ENCODE measurements around the gene CAMSAP1. TPM values are rescaled to one million over a fixed set of nuclear protein-coding genes. Genes with fewer than 3 reads are reported as not detected.

Gene CAMSAP1
- polyA plus RNA-seq, 3 donors: 0.71 to 9.0 (median 0.75) TPM

DNA sequence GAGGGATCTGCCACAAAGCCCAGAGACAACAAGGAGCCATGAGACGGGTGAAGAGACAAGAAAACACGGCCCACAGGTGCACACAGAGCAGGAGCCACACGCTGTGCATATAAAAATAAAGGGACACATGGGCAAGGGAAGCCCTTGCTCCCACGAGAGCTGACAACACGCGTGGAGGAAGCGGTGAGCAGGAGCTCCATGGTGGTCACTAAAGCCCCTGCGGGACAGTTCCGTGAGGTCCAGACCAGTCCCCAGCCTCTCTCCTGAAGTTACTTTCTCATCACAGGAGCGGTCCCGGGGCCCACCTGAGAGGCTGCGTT, 90.7 kb downstream of the CAMSAP1 start:
- H3K27me3 Mint-ChIP-seq (ENCODE audit: low read depth in 3 of 3): no peaks in the 10 kb centered on the region
- no peak overlapping the region for H2AFZ ChIP-seq (ENCODE audit: insufficient read depth, low read depth, low read length, poor library complexity, severe bottlenecking)
- no peak overlapping the region for H3K9ac ChIP-seq (ENCODE audit: insufficient read depth, low read length, poor library complexity, severe bottlenecking)
- H3K9me3 ChIP-seq (replicated peaks in 1 of 2; ENCODE audit: control insufficient read depth in 1 of 2, insufficient read depth in 1 of 2, low read length in 2 of 2): no peaks in the 10 kb centered on the region
- peaks cover 0 to 2% (median 0%) of the 10 kb centered on the region in 7 donors for H3K9me3 Mint-ChIP-seq
- H3K79me2 ChIP-seq (ENCODE audit: insufficient read depth, low read length): no peaks in the 10 kb centered on the region
- TF ChIP-seq, protein P1, sequence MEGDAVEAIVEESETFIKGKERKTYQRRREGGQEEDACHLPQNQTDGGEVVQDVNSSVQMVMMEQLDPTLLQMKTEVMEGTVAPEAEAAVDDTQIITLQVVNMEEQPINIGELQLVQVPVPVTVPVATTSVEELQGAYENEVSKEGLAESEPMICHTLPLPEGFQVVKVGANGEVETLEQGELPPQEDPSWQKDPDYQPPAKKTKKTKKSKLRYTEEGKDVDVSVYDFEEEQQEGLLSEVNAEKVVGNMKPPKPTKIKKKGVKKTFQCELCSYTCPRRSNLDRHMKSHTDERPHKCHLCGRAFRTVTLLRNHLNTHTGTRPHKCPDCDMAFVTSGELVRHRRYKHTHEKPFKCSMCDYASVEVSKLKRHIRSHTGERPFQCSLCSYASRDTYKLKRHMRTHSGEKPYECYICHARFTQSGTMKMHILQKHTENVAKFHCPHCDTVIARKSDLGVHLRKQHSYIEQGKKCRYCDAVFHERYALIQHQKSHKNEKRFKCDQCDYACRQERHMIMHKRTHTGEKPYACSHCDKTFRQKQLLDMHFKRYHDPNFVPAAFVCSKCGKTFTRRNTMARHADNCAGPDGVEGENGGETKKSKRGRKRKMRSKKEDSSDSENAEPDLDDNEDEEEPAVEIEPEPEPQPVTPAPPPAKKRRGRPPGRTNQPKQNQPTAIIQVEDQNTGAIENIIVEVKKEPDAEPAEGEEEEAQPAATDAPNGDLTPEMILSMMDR (IDR thresholded peaks at IDR 0.05): no peak
- intact Hi-C loops (cut with micrococcal nuclease): no loop called here
- H3K4me3 Mint-ChIP-seq: no peak overlapping the region
- no peak overlapping the region for H3K4me2 ChIP-seq (replicated peaks; ENCODE audit: extremely low read depth, low read length, poor library complexity, severe bottlenecking)
- peak overlapping the region in 1 of 7 donors; percentile 43 for H3K27ac Mint-ChIP-seq
- no peak overlapping the region for H3K27ac ChIP-seq (ENCODE audit: low read depth in 1 of 2, low read length in 2 of 2)
- H3K36me3 Mint-ChIP-seq: peaks cover 92 to 100% of the 10 kb centered on the region in 2 donors
- no peaks in the 10 kb centered on the region for H3K4me1 Mint-ChIP-seq
- H3K4me3 ChIP-seq (replicated peaks in 1 of 3; ENCODE audit: low read depth in 2 of 3, low read length in 3 of 3): no peak overlapping the region
- no peaks in the 10 kb centered on the region for H3K4me1 ChIP-seq (ENCODE audit: control insufficient read depth in 1 of 2, insufficient read depth in 2 of 2, low read length in 2 of 2)
- no peak for DNase-seq
- H3K27me3 ChIP-seq (ENCODE audit: control insufficient read depth in 2 of 2, insufficient read depth in 2 of 2, low read length in 2 of 2): no peaks in the 10 kb centered on the region
- H4K20me1 ChIP-seq (ENCODE audit: insufficient read depth, low read length): no peaks in the 10 kb centered on the region
- WGBS (ENCODE audit: insufficient coverage): over 99% methylated on average over 12 of the region's 12 CpGs
- H3K36me3 ChIP-seq (replicated peaks in 1 of 2; ENCODE audit: control insufficient read depth in 1 of 2, insufficient read depth in 2 of 2, low read length in 2 of 2): peaks cover 91 to 98% of the 10 kb centered on the region in 2 donors

DNA sequence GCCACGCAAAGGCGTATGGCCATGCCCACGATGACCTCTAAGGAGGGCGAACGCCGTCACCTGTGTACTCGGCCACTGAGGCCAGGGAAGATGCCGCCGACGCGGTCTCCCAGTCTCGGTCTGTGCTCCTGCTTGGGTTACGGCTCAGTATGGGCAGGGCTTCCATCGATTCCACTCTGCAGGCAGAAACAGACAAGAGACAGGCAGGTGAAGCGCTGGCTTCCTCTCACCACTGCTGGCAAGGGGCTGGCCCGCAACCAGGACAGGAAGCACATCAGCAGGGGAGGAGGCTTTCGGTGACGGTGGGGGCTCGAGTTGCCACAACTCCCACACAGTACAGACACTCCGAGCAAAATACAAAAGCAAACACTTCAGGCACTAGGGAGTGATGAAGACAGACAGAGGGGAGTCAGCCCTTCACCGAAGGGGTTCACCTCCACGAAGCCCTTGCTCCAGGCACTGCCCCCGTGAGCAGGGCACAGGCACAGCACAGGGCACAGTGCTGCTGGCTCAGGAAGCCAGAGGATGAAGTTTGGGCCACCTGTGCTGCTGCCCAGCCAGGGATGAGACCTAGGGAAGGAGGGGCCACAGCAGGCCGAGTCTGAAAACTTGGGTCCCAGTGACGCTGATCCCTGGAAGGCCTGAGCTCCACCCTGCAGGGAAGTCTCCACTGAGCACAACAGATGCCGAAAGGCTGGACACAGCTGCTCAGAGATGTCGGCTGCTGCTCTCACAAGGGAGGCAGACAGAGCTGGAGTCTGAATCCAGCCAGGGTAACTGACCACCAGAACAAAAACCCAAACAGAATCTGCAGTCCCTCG, 91.3 kb downstream of the CAMSAP1 start:
- H3K27me3 Mint-ChIP-seq (ENCODE audit: low read depth in 3 of 3): no peaks in the 10 kb centered on the region
- peaks cover 92 to 100% of the 10 kb centered on the region in 2 donors for H3K36me3 Mint-ChIP-seq
- TF ChIP-seq, protein P1 (IDR thresholded peaks at IDR 0.05): no peak
- DNase-seq: no peak
- H3K4me3 Mint-ChIP-seq: no peak overlapping the region
- Histone ChIP-seq H4K20me1 (ENCODE audit: insufficient read depth, low read length) (no peaks in the 10 kb centered on the region), H3K79me2 (ENCODE audit: insufficient read depth, low read length) (no peaks in the 10 kb centered on the region), H3K4me1 (ENCODE audit: control insufficient read depth in 1 of 2, insufficient read depth in 2 of 2, low read length in 2 of 2) (no peaks in the 10 kb centered on the region), H2AFZ (ENCODE audit: insufficient read depth, low read depth, low read length, poor library complexity, severe bottlenecking) (no peak overlapping the region), H3K9ac (ENCODE audit: insufficient read depth, low read length, poor library complexity, severe bottlenecking) (no peak overlapping the region), H3K9me3 (replicated peaks in 1 of 2; ENCODE audit: control insufficient read depth in 1 of 2, insufficient read depth in 1 of 2, low read length in 2 of 2) (no peaks in the 10 kb centered on the region), H3K4me2 (replicated peaks; ENCODE audit: extremely low read depth, low read length, poor library complexity, severe bottlenecking) (no peak overlapping the region), H3K36me3 (replicated peaks in 1 of 2; ENCODE audit: control insufficient read depth in 1 of 2, insufficient read depth in 2 of 2, low read length in 2 of 2) (peaks cover 91 to 98% of the 10 kb centered on the region in 2 donors), H3K4me3 (replicated peaks in 1 of 3; ENCODE audit: low read depth in 2 of 3, low read length in 3 of 3) (no peak overlapping the region), H3K27ac (ENCODE audit: low read depth in 1 of 2, low read length in 2 of 2) (no peak overlapping the region), H3K27me3 (ENCODE audit: control insufficient read depth in 2 of 2, insufficient read depth in 2 of 2, low read length in 2 of 2) (no peaks in the 10 kb centered on the region)
- peaks cover 0 to 2% (median 0%) of the 10 kb centered on the region in 7 donors for H3K9me3 Mint-ChIP-seq
- H3K4me1 Mint-ChIP-seq: no peaks in the 10 kb centered on the region
- intact Hi-C loops (cut with micrococcal nuclease): no loop called here
- 94% methylated on average over 24 of the region's 28 CpGs for whole genome bisulfite sequencing (ENCODE audit: insufficient coverage)
- H3K27ac Mint-ChIP-seq: peak overlapping the region in 1 of 7 donors; percentile 43

All from CD14-positive monocyte (primary cell).